Measurements from ENCODE around the gene NOX3.

The NOX3 gene

DNA sequence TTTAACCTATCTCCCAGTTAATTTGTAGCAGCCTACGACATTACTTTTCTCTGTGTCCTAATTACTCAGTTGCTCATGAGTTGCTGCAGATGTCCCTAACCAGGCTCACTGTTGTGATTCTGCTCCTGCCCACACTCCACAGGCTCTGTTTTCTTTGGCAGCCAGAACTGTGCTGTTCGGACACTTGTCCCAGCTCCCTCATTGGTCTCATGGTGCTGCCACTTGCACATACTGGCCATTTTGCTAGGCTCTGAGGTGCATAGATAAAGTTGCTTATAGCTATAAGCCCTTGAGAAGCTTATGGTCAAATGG is 55.0 kb downstream of the NOX3 start:
- peak; percentile 25 for DNase-seq (ENCODE audit: low read depth, low spot score)

GRCh38 chr6:155399745-155400653 is 55.6 kb downstream of the NOX3 start:
- DNase-seq (ENCODE audit: low read depth, low spot score), result no peak

DNA sequence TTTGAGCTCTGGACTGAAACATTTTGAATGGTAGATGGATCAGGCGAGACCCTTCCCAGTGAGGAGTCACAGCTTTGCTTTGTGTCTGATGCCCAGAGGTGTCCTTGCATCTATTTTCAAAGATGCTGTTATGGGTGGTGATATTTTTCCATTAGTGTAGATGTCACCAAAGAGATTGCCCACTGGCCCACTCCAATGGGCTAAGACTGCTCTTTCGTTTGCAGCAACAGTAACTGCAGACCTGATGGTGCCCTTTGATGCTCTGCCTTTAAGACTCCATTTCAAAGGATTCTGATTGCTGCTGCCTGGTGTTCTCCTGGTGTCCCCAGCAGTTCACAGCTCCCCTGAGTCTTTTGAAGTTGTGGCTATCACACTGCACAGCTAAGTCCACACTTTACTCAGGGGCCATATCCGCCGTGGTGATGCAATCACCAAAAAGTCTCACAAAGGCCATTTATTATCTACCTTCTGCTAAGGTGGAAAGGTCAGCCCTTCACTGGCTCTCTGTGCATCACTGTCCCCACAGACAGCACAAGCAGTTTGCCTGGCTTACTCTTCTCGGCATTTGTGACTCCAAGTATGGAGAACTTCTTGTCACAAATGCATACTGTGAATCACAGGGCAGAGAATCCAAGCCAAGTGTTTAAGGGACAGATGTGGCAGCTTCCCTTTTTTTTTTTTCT is 56.4 kb downstream of the NOX3 start:
- DNase-seq (ENCODE audit: low read depth, low spot score), result no peak

DNA sequence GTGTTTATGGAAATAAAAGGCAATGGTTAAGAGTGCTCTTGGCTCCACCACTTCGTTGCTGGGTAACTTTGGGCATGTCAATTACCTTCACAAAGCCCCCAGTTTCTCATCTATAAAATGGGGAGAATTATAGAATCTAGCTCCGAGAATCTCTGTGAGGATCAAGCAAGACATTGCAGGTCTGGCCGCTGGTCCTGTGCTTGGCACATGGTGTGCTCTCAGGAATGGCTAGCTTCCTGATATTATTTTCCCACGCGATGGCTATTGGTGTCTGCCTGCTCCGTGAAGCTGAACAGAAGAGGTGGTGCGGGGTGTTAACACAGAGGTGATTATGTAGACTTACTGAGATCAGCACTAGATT is 57.0 kb downstream of the NOX3 start:
- DNase-seq (ENCODE audit: low read depth, low spot score), result no peak

DNA sequence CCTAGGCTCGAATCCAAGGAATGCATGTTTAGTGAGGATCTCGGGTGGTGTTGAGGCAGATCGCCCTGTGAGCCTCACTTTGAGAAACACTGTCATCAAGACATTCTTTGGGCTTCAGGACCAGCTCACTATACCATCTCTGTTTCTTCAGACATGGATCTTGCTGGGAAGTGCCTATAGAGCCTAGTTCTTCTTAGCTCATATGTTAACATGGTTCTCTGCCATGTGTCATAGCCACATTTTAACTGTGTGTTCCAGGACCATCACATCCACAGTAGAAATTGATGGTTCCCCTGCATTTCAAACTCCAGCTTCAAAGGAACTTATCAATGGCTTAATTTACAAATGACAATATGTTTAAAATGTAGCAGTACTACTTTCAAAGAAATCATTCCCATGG is 57.4 kb downstream of the NOX3 start:
- DNase-seq (ENCODE audit: low read depth, low spot score), result no peak

- DNase-seq (ENCODE audit: low read depth, low spot score), result no peak
Observed at GRCh38 chr6:155397172-155397705, 58.4 kb downstream of the NOX3 start.

DNA sequence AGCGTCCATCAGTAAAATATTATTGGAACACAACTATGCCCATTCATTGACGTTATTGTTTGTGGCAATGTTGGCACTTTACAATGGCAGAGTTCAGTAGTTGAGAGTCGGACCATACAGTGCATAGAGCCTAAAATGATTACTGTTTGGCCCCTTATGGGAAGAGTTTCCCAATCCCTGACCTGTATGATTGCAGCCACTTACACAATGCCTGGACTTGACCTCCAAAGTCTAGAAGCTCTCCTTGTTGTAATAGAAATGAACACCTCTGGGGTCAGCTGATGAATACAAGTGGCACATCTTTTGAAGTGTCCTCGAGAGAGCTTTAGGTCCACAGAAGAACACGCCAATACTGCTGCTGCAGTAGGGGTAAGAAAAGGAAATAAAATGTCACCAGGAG is 59.0 kb downstream of the NOX3 start:
- DNase-seq (ENCODE audit: low read depth, low spot score), result no peak

DNA sequence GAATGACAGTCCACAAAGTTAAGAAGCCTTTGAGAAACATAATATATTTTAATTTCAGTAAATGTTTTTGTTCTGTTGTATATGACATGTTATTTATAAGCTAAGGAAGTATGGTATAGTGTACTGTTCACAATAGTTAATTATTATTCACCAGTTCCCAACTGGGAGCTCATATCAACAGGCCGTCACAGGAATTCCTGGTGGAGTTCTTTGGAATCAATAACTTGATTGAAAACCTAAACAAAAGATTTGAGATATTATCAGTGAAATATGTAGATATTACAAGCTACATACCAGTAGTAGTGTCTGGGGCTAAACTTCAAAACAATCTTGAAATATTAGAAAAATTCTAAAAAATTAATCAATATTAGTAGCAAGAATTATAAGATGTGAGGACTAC is 60.3 kb downstream of the NOX3 start:
- DNase-seq (ENCODE audit: low read depth, low spot score), result no peak

DNA sequence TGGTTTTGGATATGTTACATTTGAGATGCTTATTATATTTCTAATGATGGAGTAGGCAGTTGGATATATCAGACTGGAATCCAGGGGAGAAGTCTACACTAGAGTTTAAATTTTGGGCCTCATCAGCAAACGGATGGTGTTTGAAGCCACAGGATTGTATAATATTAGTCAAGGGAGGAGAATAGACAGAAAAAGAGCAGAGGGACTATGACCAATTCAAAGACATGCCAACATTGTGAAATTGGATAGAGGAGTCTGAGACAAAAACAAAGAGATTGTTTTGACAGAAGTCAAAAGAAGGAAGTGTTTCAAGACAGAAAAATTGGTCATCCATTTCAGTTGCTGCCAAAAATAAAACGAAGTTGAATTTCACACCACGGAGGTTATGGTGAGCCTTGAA is 66.5 kb downstream of the NOX3 start:
- no peak for DNase-seq (ENCODE audit: low read depth, low spot score)

DNA sequence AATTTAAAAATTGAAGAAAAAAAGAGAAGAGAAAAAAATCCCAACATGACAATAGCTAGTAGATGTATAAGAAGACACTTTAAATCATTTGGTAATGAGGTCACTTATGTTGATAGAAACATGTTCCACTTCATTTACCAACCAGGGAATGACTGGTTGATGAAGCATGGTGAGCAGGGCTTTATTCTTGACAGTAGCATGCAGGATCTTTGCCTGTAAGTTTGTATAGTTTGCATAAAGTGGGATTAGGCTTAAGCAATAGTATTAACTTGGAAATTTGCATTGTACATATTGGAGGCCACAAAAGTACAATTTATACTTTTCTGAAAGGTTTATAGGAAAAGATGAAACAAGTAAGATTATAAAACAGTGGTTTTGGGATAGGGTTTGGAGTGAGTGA is 67.0 kb downstream of the NOX3 start:
- DNase-seq (ENCODE audit: low read depth, low spot score), result no peak

GRCh38 chr6:155387481-155387880 is 68.2 kb downstream of the NOX3 start:
- DNase-seq (ENCODE audit: low read depth, low spot score), result no peak

GRCh38 chr6:155384321-155384952 is 71.2 kb downstream of the NOX3 start:
- no peak for DNase-seq (ENCODE audit: low read depth, low spot score)

DNA sequence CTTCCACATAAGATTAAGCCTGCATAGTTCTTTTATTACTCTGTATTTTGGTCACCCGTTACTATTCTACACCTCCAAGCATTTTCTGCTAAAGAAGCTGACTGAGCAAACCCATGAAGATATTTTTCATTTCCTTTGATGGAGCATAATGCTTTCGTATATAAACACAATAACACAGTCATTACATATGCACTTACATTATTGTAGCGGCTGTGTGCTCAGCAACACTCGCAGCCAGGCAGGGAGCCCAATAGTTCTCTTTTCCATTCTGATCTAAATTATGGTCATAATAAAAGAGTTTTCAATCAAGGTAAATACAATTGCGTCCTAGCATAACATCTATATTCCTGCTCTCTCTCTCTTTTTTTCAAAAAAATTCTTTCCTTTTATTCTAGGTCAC is 71.7 kb downstream of the NOX3 start:
- no peak for DNase-seq (ENCODE audit: low read depth, low spot score)

DNA sequence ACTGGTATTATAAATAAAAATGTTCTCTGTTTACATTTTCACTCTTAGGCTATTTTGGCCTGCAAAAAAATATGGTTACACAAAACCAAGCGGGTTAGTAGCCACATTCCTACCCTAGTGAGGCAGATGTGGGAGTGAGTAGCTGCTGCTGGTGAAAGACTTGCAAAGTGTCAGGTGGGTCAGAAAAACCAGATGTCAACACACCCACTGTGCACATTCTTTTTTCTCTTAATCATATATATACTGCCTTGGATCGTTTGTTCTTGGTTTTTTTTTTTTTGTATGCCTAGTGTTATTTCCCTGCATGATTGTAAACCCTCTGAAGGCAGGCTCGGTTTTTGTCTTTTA is 73.3 kb downstream of the NOX3 start:
- no peak for DNase-seq (ENCODE audit: low read depth, low spot score)

DNA sequence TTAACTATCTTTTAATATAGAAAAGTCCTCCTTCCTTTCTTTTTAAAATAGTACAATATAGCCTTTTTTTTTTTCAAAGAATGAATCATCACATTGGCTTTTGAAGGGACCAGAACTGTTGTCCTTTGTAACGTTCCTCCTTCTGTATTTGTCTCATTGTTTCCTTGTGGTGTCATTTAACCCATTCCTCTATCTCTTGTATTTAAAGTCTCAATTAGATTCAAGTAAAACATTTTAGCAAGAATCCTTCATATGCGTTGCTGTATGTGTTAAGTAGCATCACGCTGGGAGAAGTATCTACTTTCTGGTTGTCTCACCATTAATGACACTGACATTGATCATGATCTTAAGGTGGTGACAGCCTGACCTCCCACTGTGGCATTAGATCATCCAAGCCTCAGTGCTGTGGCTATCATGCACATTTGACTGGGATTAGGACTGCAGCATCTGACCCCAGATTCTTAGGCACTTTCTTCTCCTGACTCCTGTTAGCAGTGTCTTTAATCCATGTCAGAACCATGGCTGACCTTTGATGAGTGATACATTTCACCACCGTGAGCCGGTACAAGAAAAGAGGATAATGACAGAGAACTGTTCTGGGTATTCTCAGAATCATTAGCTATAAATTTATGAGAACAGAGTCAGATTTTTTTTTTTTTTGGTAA is 73.8 kb downstream of the NOX3 start:
- DNase-seq (ENCODE audit: low read depth, low spot score), result no peak

GRCh38 chr6:155380666-155381332 is 74.8 kb downstream of the NOX3 start:
- DNase-seq (ENCODE audit: low read depth, low spot score), result no peak

DNA sequence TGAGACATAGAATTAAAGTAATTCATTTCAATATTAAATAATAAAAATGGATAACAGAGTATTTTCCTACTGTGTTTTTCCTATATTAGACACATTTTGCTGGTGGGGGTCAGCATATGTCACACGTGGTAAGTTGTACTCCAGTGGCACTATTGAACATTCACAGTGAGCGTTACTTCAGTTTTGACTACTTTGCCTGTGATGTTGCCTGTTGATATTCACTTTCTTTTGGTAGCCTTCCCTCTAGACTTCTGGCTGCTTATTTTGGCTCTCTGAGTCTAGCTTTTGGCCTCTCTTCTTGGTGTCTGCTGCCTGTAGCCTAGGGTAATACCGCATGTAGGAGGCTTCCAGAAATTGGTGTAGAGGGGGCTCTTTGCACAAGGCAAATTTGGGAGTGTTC is 76.9 kb downstream of the NOX3 start:
- no peak for DNase-seq (ENCODE audit: low read depth, low spot score)

GRCh38 chr6:155378276-155378675 is 77.4 kb downstream of the NOX3 start:
- no peak for DNase-seq (ENCODE audit: low read depth, low spot score)

DNA sequence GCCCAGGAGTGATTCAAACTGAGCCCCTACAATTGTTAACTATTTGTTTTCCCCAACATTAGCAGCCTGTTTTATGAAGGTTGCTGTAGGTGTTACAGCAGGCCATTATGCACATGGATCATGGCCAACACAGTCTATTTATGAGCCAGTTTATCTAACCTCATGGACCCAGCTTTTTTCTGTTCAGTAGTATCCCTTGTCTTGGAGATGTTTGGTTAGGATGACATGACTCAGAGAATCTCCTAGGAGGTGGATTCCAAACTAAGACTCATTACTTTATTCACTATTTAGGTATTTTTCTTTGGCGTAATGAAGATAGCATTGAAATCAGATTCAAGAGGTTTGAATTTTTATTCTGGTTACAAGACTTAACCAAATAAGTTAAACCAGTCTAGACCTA is 78.6 kb downstream of the NOX3 start:
- peak; percentile 74 for DNase-seq (ENCODE audit: low read depth, low spot score)

- no peak for DNase-seq (ENCODE audit: low read depth, low spot score)
Observed at GRCh38 chr6:155375801-155376200, 79.8 kb downstream of the NOX3 start.

GRCh38 chr6:155374681-155375080 is 81.0 kb downstream of the NOX3 start:
- no peak for DNase-seq (ENCODE audit: low read depth, low spot score)

GRCh38 chr6:155373276-155373675 is 82.4 kb downstream of the NOX3 start:
- no peak for DNase-seq (ENCODE audit: low read depth, low spot score)

Data from astrocyte of the hippocampus (primary cell).